H1 (cell line): ENCODE measurements around the gene BNIP1. TPM values are rescaled to one million over a fixed set of nuclear protein-coding genes. Genes with fewer than 3 reads are reported as not detected.

Source experiments
- CHD7 ChIP-seq: fragments of 300-600 bp; sonication (generic); IDR thresholded peaks from 2 replicates; pipeline ENCODE4 v1.7.1; 2012; ENCODE audit warnings: low read length, moderate library complexity, mild to moderate bottlenecking, inconsistent platforms; ENCODE audit not compliant: insufficient replicate concordance
- CREB1 ChIP-seq: IDR thresholded peaks from 2 replicates; pipeline ENCODE4 v1.6.1; 2012; ENCODE audit warnings: inconsistent platforms
- SAP30 ChIP-seq: fragments of 300-600 bp; sonication (generic); IDR thresholded peaks from 2 replicates; pipeline ENCODE4 v1.7.1; 2012; ENCODE audit warnings: low read length, moderate library complexity, mild to moderate bottlenecking, inconsistent platforms; ENCODE audit not compliant: insufficient read depth, insufficient replicate concordance
- ZNF274 ChIP-seq: IDR thresholded peaks from 2 replicates; pipeline ENCODE4 v1.7.0; 2012; ENCODE audit warnings: low read length, borderline replicate concordance; ENCODE audit errors: extremely low read depth
- polyA plus RNA-seq, 7 experiments: library from polyadenylated mRNA; depleted of rRNA in 3 of 7; stranded (reverse) in 5 of 7; unstranded in 2 of 7; fragments of >200 nt in 5 of 7; fragments of 200-250 nt in 2 of 7; gene quantifications; 1 replicate in 5 of 7; 2 replicates in 1 of 7; 4 replicates in 1 of 7; pipeline versions ENCODE4 v1.2.1 to v1.2.3, GENCODE V29; 2011 to 2013; ENCODE audit warnings: missing spikeins in 2 of 7, mixed read lengths in 2 of 7
- total RNA-seq: library from RNA; stranded (reverse); fragmentation: NEBNext Ultra II Directional; extraction: Animal tissue kit (Norgen Biotek cat#: 25700); gene quantifications from 2 replicates; pipeline ENCODE4 v1.2.1, GENCODE V29; 2021

The BNIP1 gene
- total and polyA plus RNA-seq, 2 of the 8 experiments (the other 6 are each of a cell fraction or from before 2014, with no cell fraction given) = 13.5 to 14.7 TPM

GRCh38 chr5:173152547-173152946, 8.2 kb downstream of the BNIP1 start (continued):
- TF ChIP-seq CHD7 (no peak), ZNF274 (no peak), CREB1 (no peak), SAP30 (no peak)
